Subcutaneous adipose tissue (tissue), 4 donors: Measurements from ENCODE around the gene PCCB. TPM values are rescaled to one million over a fixed set of nuclear protein-coding genes. Genes with fewer than 3 reads are reported as not detected.

ENCODE experiments used
- total RNA-seq, 4 donors: library from RNA; depleted of rRNA; stranded (reverse); fragments of >200 nt; gene quantifications; one replicate each; pipeline ENCODE4 v1.1.0, GENCODE V29; 2016
- TF ChIP-seq, protein P1 (sequence below): fragments of 450-650 bp; IDR thresholded peaks from one replicate; pipeline ENCODE4 v1.5.1; 2016; ENCODE audit warnings: low read depth, mild to moderate bottlenecking, control low read depth, antibody characterized with exemption, moderate library complexity

PCCB gene
- total RNA-seq: 10 to 100 TPM; 28.2 to 52.2 (median 29.2) TPM

DNA sequence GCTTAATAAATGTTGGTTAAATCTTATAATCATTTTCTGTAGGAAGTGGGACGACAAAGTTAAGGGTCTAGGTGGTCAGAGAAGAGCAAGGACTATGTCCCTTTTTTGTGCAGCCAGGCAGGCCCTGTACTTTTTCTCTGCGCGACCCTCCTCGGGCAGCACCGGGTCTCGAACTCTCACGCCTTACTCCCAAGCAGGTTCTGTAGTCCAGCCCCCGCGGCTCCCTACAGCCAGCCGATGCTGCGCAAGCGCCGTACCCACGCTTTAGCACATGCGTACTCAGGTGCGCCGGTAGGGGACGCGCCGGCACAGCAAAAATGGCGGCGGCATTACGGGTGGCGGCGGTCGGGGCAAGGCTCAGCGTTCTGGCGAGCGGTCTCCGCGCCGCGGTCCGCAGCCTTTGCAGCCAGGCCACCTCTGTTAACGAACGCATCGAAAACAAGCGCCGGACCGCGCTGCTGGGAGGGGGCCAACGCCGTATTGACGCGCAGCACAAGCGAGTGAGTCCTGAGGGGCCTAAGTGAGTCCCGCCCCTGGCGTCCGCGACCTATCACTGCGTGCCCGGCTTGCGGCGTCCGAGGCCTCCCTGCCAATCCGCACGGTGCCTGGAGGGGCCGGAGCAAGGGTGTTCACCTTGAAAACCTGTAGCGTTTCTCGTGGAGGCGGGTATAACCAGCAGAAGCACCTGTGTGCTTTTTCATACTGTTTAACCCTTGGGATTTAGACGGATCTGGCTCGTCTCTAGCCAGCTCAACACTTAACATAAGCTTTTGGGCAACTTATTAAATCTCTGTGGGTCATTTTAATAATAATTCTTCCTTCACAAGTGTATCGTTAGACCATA lies at the start of gene PCCB:
Gene PCCB (plus strand): TSS at position 282 of the 844 bp plus-strand sequence. CDS start 36 bp downstream, at position 318.
- TF ChIP-seq, protein P1, sequence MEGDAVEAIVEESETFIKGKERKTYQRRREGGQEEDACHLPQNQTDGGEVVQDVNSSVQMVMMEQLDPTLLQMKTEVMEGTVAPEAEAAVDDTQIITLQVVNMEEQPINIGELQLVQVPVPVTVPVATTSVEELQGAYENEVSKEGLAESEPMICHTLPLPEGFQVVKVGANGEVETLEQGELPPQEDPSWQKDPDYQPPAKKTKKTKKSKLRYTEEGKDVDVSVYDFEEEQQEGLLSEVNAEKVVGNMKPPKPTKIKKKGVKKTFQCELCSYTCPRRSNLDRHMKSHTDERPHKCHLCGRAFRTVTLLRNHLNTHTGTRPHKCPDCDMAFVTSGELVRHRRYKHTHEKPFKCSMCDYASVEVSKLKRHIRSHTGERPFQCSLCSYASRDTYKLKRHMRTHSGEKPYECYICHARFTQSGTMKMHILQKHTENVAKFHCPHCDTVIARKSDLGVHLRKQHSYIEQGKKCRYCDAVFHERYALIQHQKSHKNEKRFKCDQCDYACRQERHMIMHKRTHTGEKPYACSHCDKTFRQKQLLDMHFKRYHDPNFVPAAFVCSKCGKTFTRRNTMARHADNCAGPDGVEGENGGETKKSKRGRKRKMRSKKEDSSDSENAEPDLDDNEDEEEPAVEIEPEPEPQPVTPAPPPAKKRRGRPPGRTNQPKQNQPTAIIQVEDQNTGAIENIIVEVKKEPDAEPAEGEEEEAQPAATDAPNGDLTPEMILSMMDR: no peak

DNA sequence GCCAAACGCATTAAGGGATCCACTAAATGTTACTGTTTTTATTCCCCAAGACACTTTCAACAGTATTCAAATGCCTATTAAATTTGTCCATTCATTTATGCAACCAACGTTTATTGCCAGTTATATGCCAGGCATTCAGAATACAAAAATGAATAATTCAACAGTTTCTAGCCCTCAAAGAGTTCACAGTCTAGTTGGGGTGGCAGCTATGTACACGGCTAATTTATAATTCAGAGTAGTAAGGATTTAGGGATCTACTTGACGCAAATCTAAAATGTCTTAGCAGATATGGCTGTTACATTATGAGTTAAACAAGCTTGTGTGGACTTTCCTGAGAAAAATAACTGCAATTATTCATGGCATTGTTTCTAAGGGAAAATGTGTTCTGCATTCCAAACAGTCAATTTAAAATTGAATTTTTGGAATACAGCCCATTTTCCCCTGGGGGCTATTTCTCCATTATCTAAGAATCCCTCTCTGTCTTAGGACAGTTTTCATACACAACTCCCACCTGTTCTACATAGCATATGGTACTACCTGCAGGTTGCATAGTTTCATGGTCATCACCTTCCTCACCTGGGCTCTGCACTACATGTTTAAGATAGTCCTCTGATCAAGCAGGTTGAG lies 42.5 kb upstream of the PCCB start:
- TF ChIP-seq, protein P1: no peak

DNA sequence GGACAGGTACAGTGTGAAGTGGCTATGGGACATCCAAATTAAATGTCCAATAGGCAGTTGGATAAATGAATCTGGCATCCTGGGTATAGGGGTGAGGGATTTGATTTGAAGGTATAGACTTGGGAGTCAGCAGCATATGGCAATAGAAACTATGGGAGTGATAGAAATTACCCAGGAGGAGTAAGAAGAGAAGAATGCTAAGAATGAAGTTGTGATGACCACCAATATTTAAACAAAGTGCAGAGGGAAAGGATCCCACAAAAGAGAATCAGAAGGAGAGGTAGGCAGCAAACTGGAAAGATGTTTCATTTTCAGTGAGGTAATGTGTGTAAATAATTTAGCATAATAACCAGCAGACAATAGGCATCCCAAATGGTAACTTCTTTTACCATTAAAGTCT lies 40.2 kb upstream of the PCCB start:
- TF ChIP-seq, protein P1: no peak

DNA sequence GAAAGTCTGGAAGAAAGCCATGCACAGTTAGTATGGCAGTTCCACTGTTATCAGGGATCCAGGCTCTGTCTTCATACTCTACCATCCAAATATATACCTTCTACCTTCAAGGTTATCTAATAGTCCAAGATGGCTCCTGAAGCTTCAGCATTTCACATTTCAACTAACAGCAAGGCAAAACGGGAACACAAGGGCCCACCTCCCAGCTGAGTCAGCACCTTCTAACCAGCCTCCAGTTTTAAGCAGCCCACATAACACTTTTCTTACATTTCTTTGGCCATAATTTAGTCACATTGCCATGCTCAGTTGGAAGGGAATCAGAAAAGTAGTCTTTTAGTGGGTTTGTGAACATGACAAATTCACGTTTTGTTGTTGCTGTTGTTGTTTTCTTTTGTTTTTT lies 38.6 kb upstream of the PCCB start:
- TF ChIP-seq, protein P1: no peak

DNA sequence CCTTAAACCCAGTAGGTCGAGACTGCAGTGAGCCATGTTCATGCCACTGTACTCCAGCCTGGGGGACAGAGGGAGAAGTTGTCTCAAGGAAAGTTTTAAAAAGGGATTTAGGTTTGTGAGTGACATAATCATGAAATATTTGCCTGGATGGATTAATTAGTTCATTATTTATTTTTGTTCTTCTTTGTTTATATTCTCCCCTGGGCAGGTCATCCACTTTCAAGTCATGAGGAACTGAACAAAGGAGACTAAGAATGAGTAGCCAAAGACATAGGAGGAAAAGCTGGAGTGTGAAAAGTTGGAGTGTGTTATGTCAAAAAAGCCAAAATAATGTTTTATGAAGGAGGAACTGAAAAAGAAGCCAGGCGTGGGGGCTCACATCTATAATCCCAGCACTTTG lies 17.7 kb upstream of the PCCB start:
- TF ChIP-seq, protein P1: no peak

DNA sequence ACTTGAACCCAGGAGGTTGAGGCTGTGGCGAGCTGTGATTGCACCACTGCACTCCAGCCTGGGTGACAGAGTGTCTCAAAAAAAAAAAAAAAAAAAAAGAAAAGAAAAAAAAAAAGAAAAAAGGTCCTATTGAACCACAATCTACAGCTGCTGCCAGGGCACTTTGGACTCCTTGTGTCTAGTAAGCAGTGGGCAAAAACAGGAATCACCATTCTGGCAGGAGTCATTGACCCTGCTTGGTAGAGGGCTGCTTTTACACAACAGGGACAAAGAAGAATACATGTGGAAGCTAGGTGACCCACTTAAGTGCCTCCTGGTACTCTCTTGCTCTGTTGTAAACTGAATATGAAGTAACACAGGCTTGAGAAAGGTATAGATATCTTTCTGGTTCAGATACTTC lies 14.6 kb upstream of the PCCB start:
- TF ChIP-seq, protein P1: no peak

DNA sequence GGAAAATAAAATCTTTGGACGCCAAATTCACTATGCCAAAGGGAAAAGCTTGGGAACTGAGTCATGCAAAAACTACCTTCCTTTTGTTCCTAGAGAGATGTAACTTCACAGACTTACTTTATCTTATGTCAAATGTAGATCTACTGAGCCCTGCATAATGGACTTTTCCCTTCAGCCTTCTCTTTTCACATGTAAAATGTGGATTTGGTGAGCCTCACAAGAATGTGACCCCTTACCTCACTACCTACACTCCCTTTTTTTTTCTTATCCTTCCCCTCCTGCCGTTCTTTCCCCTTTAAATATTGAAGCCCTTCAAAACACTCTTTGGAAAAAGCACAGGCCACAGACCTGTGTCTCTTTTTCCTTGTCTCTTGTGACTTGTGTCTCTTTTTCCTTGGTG lies 14.0 kb upstream of the PCCB start:
- TF ChIP-seq, protein P1: no peak
